ENCODE results near the gene TARBP1. TPM values are rescaled to one million over a fixed set of nuclear protein-coding genes. Genes with fewer than 3 reads are reported as not detected.
"Not testable (repeated sequence)": the region's sequence is repeated elsewhere in the genome, so short reads cannot be mapped to it uniquely, and the experiment has no call there.

TARBP1 gene
- total RNA-seq, 1 experiment from 2014 or later, result 39.9 TPM

- DNase-seq (ENCODE audit: low read depth, low spot score), result no peak
Measured at GRCh38 chr1:234509457-234510328, 30.7 kb upstream of the TARBP1 start.

GRCh38 chr1:234507626-234508387, 28.8 kb upstream of the TARBP1 start:
- in situ Hi-C loops (cut with HindIII; ENCODE audit: low pct_unique_long_range_greater_than_20kb, low sequenced_read_pairs), result no loop called here
- no peak for DNase-seq (ENCODE audit: low read depth, low spot score)

More at GRCh38 chr1:234509457-234510328, 30.7 kb upstream of the TARBP1 start:
- in situ Hi-C loops (cut with HindIII; ENCODE audit: low pct_unique_long_range_greater_than_20kb, low sequenced_read_pairs), result no loop called here

- in situ Hi-C loops (cut with HindIII; ENCODE audit: low pct_unique_long_range_greater_than_20kb, low sequenced_read_pairs), result no loop called here
- no peak for DNase-seq (ENCODE audit: low read depth, low spot score)
Measured at GRCh38 chr1:234507089-234507488, 28.1 kb upstream of the TARBP1 start.

- no peak for DNase-seq (ENCODE audit: low read depth, low spot score)
- in situ Hi-C loops (cut with HindIII; ENCODE audit: low pct_unique_long_range_greater_than_20kb, low sequenced_read_pairs), result no loop called here
Measured at GRCh38 chr1:234505769-234506102, 26.8 kb upstream of the TARBP1 start.

- in situ Hi-C loops (cut with HindIII; ENCODE audit: low pct_unique_long_range_greater_than_20kb, low sequenced_read_pairs), result no loop called here
- no peak for DNase-seq (ENCODE audit: low read depth, low spot score)
Measured at GRCh38 chr1:234504969-234505768, 26.2 kb upstream of the TARBP1 start.

- in situ Hi-C loops (cut with HindIII; ENCODE audit: low pct_unique_long_range_greater_than_20kb, low sequenced_read_pairs); DNase-seq (ENCODE audit: low read depth, low spot score): not testable (repeated sequence)
Measured at GRCh38 chr1:234504251-234504650, 25.3 kb upstream of the TARBP1 start.

- in situ Hi-C loops (cut with HindIII; ENCODE audit: low pct_unique_long_range_greater_than_20kb, low sequenced_read_pairs), result no loop called here
- DNase-seq (ENCODE audit: low read depth, low spot score), result no peak
Measured at GRCh38 chr1:234503193-234504050, 24.4 kb upstream of the TARBP1 start.

GRCh38 chr1:234502785-234503184, 23.8 kb upstream of the TARBP1 start:
- DNase-seq (ENCODE audit: low read depth, low spot score), result no peak
- in situ Hi-C loops (cut with HindIII; ENCODE audit: low pct_unique_long_range_greater_than_20kb, low sequenced_read_pairs), result no loop called here

GRCh38 chr1:234500269-234500668, 21.3 kb upstream of the TARBP1 start:
- in situ Hi-C loops (cut with HindIII; ENCODE audit: low pct_unique_long_range_greater_than_20kb, low sequenced_read_pairs), result no loop called here
- DNase-seq (ENCODE audit: low read depth, low spot score), result no peak

- in situ Hi-C loops (cut with HindIII; ENCODE audit: low pct_unique_long_range_greater_than_20kb, low sequenced_read_pairs), result no loop called here
- DNase-seq (ENCODE audit: low read depth, low spot score), result no peak
Measured at GRCh38 chr1:234499943-234500245, 20.9 kb upstream of the TARBP1 start.

- in situ Hi-C loops (cut with HindIII; ENCODE audit: low pct_unique_long_range_greater_than_20kb, low sequenced_read_pairs), result no loop called here
- peak; percentile 89 for DNase-seq (ENCODE audit: low read depth, low spot score)
Measured at GRCh38 chr1:234499119-234499942, 20.4 kb upstream of the TARBP1 start.

- in situ Hi-C loops (cut with HindIII; ENCODE audit: low pct_unique_long_range_greater_than_20kb, low sequenced_read_pairs), result no loop called here
- no peak for DNase-seq (ENCODE audit: low read depth, low spot score)
Measured at GRCh38 chr1:234498448-234499118, 19.6 kb upstream of the TARBP1 start.

- DNase-seq (ENCODE audit: low read depth, low spot score), result no peak
- in situ Hi-C loops (cut with HindIII; ENCODE audit: low pct_unique_long_range_greater_than_20kb, low sequenced_read_pairs), result no loop called here
Measured at GRCh38 chr1:234497589-234497988, 18.6 kb upstream of the TARBP1 start.

- peak; percentile 65 for DNase-seq (ENCODE audit: low read depth, low spot score)
Measured at GRCh38 chr1:234495231-234495990, 16.4 kb upstream of the TARBP1 start.

GRCh38 chr1:234494049-234494448, 15.1 kb upstream of the TARBP1 start:
- no peak for DNase-seq (ENCODE audit: low read depth, low spot score)
- in situ Hi-C loops (cut with HindIII; ENCODE audit: low pct_unique_long_range_greater_than_20kb, low sequenced_read_pairs), result no loop called here

More at GRCh38 chr1:234495231-234495990, 16.4 kb upstream of the TARBP1 start:
- in situ Hi-C loops (cut with HindIII; ENCODE audit: low pct_unique_long_range_greater_than_20kb, low sequenced_read_pairs), result no loop called here

Data from SK-MEL-5 (cell line).